GM20000 (cell line): ENCODE results near the gene ORMDL2.

Source experiments
- DNase-seq: peaks from one replicate; pipeline ENCODE4 v3.0.0; 2012; ENCODE audit warnings: low spot score
- TF ChIP-seq, protein P1 (sequence below): IDR thresholded peaks from 2 replicates; pipeline ENCODE4 v1.5.1; 2012; ENCODE audit warnings: mild to moderate bottlenecking, control low read depth; ENCODE audit errors: extremely low read depth, missing control alignments

The ORMDL2 gene

DNA sequence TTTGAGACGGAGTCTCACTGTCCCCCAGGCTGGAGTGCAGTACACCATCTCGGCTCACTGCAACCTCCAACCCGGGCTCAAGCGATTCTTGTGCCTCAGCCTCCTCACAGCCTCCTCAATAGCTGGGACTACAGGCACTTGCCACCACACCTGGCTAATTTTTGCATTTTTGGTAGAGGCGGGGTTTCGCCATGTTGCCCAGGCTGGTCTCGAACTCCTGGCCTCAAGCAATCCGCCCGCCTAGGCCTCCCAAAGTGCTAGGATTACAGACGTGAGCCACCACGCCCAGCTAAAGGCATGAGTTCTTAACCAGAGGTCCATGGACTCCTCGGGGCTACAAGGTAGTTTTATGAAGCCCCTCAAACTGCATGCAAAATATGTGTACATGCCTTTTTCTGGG is 2.4 kb upstream of the ORMDL2 start:
- DNase-seq = no peak
- TF ChIP-seq, protein P1, sequence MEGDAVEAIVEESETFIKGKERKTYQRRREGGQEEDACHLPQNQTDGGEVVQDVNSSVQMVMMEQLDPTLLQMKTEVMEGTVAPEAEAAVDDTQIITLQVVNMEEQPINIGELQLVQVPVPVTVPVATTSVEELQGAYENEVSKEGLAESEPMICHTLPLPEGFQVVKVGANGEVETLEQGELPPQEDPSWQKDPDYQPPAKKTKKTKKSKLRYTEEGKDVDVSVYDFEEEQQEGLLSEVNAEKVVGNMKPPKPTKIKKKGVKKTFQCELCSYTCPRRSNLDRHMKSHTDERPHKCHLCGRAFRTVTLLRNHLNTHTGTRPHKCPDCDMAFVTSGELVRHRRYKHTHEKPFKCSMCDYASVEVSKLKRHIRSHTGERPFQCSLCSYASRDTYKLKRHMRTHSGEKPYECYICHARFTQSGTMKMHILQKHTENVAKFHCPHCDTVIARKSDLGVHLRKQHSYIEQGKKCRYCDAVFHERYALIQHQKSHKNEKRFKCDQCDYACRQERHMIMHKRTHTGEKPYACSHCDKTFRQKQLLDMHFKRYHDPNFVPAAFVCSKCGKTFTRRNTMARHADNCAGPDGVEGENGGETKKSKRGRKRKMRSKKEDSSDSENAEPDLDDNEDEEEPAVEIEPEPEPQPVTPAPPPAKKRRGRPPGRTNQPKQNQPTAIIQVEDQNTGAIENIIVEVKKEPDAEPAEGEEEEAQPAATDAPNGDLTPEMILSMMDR = no peak

DNA sequence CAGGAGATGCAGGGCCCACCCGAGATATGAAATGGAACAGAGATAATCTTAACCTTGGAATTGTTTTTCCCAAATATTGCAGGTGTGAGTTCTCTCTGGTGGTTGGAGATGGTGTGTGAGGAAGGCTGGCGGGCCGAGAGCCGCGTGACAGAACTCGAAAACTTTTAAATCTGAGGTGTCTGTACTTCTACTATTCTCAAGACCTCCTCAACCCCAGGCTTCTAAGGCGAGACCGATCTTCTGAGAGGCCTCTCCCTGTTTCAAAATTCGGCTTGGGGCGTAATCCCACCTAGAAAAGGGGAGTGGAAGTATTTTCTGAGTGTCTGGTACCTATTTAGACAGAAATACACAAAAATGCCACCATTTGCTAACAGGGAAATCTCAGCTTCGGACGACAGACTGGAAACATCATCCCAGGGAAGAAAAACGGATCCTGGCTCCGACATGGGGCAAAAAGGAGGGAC is 928 bp upstream of the ORMDL2 start:
- TF ChIP-seq, protein P1 = no peak
- DNase-seq = no peak

DNA sequence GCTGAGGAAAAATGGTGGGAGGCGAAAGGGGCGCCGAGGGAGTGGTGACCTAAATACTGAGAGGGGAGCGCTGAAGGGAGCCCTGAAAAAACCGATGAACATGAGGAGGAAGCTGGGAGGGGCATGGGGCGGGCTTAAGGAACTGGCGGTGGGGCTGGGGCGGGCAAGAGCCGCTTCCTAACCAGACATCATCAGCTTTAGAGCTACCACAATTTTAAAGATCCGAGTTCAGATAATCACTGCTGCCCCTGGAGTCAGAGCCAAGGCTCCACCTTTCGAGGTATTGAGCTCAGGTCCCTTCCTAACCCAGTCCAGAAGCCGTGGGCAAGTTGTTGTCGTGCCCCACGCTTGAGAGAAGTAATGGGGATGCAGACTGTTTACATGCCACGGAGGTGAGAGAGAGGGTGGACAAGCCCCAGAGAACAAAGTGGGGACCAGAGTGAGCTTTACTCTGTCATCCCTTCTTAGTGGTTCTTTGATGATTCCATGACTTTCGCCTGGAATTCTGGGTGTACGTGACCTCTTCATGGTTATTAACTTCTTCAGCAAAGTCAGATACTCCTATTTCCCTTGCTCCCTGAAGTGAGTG is 393 bp downstream of the ORMDL2 start:
- DNase-seq = peak; percentile 66
- TF ChIP-seq, protein P1 = no peak

DNA sequence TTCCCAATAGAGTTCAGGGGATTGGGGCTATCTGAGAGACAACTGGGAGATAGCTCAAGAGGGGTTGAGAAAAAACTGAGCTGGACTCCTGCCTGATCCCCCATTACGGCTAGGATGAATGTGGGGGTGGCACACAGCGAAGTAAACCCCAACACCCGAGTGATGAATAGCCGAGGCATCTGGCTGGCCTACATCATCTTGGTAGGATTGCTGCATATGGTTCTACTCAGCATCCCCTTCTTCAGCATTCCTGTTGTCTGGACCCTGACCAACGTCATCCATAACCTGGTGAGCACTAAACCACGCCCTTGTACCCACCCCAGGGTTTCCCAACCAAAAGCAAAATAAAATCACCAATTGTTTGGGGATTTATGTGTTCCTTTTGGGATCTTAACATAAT is 1.0 kb downstream of the ORMDL2 start:
- TF ChIP-seq, protein P1 = no peak
- no peak for DNase-seq

DNA sequence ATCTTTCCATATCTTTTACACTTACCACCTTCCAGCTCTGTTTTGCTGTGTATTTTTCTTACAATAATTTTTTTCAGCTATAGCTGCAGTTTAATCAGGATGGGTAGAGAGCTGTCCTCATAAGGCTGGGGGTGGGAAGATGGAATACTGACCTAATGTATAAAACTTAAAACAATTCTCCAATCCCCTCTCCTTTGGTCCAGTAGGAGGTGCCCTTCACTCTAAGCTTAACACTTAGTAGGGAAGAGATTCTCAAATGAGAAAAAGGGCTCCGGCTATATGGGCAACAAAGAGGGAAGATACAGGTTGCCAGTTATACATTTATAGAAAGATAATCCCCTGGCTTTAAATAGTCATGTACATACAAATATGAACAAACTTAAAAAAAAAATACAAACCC is 2.8 kb downstream of the ORMDL2 start:
- DNase-seq = no peak
- TF ChIP-seq, protein P1 = no peak

DNA sequence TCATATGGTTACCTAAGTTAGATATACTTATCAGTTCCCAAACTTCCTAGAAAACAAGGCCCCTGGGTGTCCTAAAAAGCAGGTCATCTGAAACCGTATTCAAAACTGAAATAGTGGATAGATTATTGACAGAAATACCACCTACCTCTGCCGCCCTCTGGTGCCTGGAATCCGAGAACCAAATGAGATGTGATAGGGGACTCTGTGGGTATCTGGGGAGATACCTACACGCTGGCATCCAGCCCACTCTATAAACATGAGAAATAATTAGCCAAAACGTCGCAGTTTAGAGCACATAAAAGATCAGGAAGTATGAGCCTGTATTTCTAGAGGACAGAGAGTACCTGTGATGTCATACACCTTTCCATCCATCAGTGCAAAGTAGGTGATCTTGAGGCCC is 4.4 kb downstream of the ORMDL2 start:
- TF ChIP-seq, protein P1 = no peak
- DNase-seq = no peak

DNA sequence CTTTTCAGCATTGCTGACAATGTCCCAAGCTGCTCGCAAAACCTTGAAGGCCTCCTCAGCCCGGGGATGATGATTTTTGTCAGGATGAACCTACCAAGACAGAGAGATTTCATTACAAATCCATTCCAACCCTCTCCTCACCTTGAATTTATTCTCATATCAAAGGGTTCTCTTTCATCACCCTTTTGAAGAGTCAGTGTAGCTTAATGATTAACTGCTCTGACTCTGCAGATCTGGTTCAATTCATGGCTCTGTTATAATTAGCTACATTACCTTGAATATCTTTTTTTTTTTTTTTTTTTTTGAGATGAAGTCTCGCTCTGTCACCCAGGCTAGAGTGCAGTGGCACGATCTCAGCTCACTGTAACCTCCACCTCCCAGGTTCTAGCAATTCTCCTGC is 5.6 kb downstream of the ORMDL2 start:
- DNase-seq = no peak

More for the DNA sequence above, 5.6 kb downstream of the ORMDL2 start:
- TF ChIP-seq, protein P1 = no peak
